GM19023 (cell line): ENCODE results near the gene PRRC2B.
"Not testable (repeated sequence)": the region's sequence is repeated elsewhere in the genome, so short reads cannot be mapped to it uniquely, and the experiment has no call there.

Source experiments
- ATAC-seq: cut with Tn5 transposase; IDR thresholded peaks from one replicate; pipeline ENCODE4 v1.9.1; 2021; ENCODE audit warnings: mild to moderate bottlenecking, moderate library complexity; ENCODE audit not compliant: unreplicated experiment

The PRRC2B gene

DNA sequence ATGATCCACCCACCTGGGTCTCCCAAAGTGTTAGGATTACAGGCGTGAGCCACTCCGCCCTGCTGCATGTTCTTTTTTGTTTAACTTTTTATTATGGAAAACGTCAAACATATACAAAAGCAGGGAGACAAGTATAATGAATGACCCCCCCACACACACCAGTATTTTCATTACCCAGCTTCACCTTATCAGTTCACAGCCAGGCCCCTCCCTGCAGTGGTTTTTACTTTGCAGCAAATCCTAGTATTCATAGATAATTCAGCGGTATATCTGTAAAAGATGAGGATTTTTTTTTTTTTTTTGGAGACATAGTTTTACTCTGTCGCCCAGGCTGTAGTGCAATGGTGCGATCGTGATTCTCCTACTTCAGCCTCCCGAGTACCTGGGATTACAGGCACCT lies 111.1 kb downstream of the PRRC2B start:
- ATAC-seq, result no peak

DNA sequence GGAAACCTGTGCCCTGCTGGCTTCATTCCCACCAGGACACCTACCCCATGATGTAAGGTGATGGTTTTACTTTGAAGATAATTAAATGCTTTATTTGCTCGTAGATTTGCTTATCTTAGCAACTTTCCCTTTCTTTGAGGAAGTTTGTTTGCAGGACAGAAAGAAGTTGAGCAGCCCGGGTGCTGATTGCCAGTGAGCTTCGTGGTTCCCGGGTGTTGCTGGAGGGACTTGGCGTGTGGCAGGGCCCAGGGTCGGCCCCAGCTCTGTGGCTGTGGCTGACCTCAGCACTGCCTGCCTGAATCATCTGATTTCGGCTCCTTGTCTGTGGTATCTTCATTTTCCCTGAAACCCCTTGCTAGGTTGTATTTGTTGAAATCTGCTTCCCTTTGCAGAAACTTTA lies 117.5 kb downstream of the PRRC2B start:
- no peak for ATAC-seq

GRCh38 chr9:131511880-131512279 lies 118.0 kb downstream of the PRRC2B start:
- ATAC-seq, result no peak

DNA sequence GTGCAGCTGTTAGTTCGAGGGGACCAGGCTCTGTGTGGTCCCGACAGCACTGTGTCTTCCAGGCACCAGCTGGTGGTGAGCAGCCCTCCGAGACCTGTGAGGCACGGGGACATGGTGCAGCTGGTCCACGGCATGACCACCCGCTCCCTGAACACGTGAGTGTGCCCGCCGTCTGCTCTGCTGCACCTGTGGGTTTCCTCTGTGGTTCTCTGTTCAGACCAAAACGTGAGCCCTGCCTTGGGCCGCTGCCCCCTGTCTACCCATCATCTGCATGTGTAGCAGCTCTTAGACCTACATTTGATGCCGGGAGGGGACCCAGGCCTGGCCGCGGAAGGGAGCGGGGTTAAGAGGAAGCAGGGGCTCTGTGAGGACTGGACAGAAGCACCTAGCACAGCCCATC lies 119.3 kb downstream of the PRRC2B start:
- ATAC-seq, result no peak

DNA sequence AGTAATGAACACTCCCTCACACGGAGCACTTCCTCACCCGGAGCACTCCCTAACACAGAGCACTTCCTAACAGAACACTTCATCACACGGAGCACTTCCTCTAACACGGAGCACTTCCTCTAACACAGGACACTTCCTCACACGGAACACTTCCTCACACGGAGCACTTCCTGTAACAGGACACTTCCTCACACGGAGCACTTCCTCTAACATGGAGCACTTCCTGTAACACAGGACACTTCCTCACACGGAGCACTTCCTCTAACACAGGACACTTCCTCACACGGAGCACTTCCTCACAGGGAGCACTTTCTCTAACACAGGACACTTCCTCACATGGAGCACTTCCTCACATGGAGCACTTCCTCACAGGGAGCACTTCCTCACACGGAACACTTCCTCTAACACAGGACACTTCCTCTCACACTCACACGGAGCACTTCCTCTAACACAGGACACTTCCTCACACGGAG lies 121.7 kb downstream of the PRRC2B start:
- not testable (repeated sequence) for ATAC-seq

DNA sequence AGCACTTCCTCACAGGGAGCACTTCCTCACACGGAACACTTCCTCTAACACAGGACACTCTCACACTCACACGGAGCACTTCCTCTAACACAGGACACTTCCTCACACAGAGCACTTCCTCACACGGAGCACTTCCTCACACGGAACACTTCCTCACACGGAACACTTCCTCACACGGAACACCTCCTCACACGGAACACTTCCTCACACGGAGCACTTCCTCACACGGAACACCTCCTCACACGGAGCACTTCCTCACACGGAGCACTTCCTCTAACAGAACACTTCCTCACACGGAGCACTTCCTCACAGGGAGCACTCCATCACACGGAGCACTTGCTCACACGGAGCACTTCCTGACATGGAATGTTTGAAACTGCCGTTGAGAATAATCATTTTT lies 122.2 kb downstream of the PRRC2B start:
- ATAC-seq, result no peak

GRCh38 chr9:131516930-131517329 lies 123.0 kb downstream of the PRRC2B start:
- ATAC-seq, result no peak

DNA sequence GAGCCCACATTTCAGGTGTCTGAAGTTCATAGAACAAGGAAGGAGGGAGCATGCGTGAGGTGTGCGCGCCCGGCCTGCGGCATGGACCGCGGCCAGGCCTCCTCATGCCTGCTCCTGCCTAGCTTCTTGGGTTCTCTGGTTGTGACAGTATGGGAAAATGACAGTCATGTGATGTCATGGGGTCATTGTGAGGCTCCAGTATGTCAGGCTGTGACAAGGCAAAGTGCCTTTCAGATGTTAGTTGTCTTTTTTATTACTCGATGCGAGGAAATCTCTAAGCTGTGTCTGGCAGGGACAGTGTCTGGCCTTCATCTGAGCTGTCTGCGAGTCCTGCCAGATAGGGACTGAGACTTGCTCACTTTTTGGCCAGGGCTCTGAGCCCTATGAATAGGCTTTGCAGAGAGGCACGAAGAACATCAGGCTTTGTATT lies 123.9 kb downstream of the PRRC2B start:
- ATAC-seq, result no peak

DNA sequence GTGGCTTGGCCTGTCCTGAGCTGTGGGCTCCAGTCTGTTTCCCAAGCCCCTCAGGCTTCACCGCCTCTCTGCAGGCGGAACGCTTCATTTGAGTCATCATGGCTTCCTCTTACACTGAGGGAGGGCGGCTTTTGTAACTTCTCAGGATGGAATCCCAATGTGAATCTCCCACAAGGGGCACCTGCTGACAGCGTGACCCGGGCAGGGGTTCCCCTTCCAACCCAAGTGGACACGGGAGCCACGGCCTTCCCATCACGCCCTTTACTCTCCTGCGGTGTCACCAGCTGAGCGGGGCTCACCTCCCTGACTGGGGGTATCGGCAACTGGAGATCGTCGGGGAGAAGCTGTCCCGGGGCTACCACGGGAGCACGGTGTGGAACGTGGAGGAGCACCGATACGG lies 124.7 kb downstream of the PRRC2B start:
- no peak for ATAC-seq

DNA sequence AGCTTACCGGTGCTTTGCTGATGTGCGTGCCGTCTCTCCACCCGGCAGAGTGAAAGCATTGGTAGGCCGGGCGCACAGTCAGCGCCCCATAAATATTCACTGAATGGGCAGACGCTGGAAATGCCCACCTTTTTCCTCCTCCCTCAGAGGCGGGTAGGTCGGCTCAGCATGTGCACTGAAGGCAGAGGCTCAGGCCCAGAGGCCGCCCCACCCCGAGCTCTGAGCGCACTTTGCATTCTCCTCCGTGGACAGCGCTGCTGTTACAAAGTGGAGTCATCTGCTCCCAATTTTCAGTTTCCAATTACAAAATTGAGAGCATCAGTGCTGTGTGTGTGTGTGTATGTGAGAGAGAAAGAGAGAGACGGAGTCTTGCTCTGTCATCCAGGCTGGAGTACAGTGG lies 126.6 kb downstream of the PRRC2B start:
- ATAC-seq, result no peak

- ATAC-seq, result no peak
These were observed 127.3 kb downstream of the PRRC2B start for GRCh38 chr9:131521203-131521602.

GRCh38 chr9:131521822-131522221 lies 127.9 kb downstream of the PRRC2B start:
- ATAC-seq, result no peak

DNA sequence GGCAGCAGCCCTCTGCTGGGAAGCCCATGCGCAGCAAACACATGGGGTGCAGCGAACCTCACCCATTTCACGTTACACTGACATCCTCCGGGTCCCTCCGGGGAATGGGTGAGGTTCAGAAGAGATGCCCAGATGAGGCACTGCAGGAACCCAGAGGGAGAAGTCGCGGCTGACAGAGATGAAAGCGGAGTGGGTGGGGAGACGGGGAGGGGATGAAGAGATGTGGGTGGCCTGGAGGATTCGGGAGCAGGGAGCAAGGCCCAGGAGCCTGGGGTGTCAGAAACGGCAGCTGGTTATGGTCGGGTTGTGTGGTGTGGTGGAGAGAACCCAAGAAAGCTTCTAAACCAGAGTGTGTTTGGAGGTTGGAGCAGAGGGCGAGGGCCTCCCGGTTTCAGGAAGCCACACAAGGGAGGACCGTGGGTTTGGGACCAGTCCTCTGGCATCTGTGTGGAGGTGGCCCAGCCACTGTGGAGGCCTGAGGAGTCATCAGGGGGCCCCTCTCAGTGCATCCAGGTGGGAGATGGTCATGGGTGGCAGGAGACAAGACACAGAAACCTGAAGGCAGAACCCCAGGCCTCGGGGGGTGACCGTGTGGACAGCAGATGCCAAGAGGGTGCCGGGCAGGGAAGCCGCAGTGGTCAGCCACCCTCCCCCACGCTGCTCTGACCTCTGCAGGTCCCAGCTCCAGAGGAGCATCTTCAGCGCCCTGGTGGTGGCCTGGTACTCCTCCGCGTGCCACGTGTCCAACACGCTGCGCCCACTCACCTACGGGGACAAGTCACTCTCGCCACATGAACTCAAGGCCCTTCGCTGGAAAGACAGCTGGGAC lies 128.6 kb downstream of the PRRC2B start:
- no peak for ATAC-seq

GRCh38 chr9:131523086-131523388 lies 129.2 kb downstream of the PRRC2B start:
- no peak for ATAC-seq

GRCh38 chr9:131523451-131524435 lies 129.9 kb downstream of the PRRC2B start:
- ATAC-seq, result no peak

- no peak for ATAC-seq
These were observed 130.9 kb downstream of the PRRC2B start for GRCh38 chr9:131524665-131525315.

GRCh38 chr9:131525643-131526565 lies 132.0 kb downstream of the PRRC2B start:
- ATAC-seq, result no peak

DNA sequence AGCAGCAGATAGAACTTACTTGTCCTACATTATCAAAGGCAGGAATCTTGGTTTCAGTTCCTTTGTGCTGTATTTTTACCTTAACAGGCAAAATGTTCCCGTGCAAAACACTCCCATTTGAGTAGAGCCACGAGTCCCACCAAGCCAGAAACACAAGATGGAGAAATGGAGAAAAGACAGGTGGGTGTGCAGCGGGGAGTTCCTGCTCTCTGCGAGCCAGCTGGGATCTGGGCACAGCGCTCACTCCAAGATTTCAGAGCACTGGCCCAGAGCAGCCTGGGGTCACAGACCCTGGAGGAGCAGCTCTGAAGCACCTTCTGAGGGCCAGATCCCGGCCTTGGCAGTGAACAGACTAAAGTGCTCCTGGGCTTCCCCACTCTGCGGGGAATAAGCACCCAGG lies 134.3 kb downstream of the PRRC2B start:
- ATAC-seq, result no peak

DNA sequence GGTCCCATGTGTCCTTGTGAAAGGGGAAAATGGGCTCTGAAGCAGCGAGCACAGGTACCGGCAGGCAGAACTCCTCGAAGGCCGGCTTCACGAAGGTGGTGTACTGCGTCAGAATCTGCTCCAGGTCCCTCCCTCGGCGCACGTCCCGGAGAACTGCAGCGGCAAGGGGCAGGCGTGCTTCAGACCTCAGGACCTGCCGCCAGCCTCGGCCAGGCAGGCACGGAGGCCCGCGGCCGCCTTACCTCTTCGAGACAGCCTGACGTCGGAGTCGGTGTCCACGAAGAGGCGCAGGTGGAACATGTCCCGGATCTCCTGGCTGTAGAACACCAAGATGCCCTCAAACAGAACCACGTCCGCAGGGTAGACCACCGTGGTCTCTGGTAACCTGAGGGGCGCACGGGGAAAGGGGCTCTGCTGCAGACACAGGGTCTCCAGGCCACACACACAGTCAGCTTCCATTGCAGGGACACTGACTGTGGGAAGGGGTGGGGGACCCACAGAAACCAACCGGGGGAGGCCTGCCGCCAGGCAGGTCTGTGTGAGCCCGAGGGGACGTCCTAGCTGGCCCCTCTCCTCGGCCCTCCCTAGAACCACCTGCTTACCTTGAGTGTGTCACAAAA lies 135.1 kb downstream of the PRRC2B start:
- ATAC-seq, result no peak
